Stomach (tissue), 9 donors: ENCODE results near the gene S100A7. TPM values are rescaled to one million over a fixed set of nuclear protein-coding genes. Genes with fewer than 3 reads are reported as not detected.

Experiments
- DNase-seq, 2 donors: peaks; one replicate each; pipeline versions ENCODE4 v3.0.0 to v3.0.0-alpha.2; 2013 to 2019
- H3K27ac ChIP-seq, 5 donors: fragments of 200-600 bp in 4 of 5; sonication (generic) in 4 of 5; one replicate each; pipeline ENCODE4 v1.5.1; 2013 to 2019; ENCODE audit warnings: mild to moderate bottlenecking in 1 of 5, moderate library complexity in 1 of 5
- H3K27me3 ChIP-seq, 3 donors: fragments of 200-600 bp; sonication (generic); one replicate each; pipeline ENCODE4 v1.5.1; 2017 to 2019; ENCODE audit warnings: mixed run types in 1 of 3
- H3K36me3 ChIP-seq, 4 donors: fragments of 200-600 bp; sonication (generic); 1 replicate in 3 of 4; 2 replicates in 1 of 4; pipeline ENCODE4 v1.5.1; 2016 to 2019
- H3K4me1 ChIP-seq, 4 donors: fragments of 200-600 bp; sonication (generic); one replicate each; pipeline ENCODE4 v1.5.1; 2016 to 2019
- H3K4me3 ChIP-seq, 4 donors: fragments of 200-600 bp; sonication (generic) in 3 of 4; one replicate each; pipeline ENCODE4 v1.5.1; 2016 to 2019; ENCODE audit warnings: mild to moderate bottlenecking in 1 of 4
- H3K9me3 ChIP-seq, 4 donors: fragments of 200-600 bp; sonication (generic); one replicate each; pipeline ENCODE4 v1.5.1; 2016 to 2019
- EP300 ChIP-seq: sonication (generic); formaldehyde crosslinking; IDR thresholded peaks from one replicate; pipeline ENCODE4 v1.6.1; 2017; ENCODE audit warnings: antibody characterized with exemption
- POLR2A ChIP-seq, 4 donors: fragments of 450-650 bp; IDR thresholded peaks; one replicate each; pipeline ENCODE4 v1.6.1; 2016; ENCODE audit warnings: antibody characterized with exemption in 4 of 4, control low read depth in 2 of 4, mild to moderate bottlenecking in 1 of 4, moderate library complexity in 1 of 4
- POLR2AphosphoS5 ChIP-seq, 3 donors: sonication (generic); formaldehyde crosslinking; IDR thresholded peaks; one replicate each; pipeline ENCODE4 v1.6.1; 2016; ENCODE audit warnings: antibody characterized with exemption in 3 of 3
- WGBS, 5 donors: extraction: QIAGEN DNeasy Blood & Tissue Kit in 3 of 5; methylation state at CpG; one replicate each; pipeline versions ENCODE4 v1.1.5 to v1.1.7; 2013 to 2018; 5-methylcytosine and 5-hydroxymethylcytosine counted together
- intact Hi-C: fragments of 100-400 bp; cut with DNase I; formaldehyde crosslinking; loops from one replicate; pipeline ENCODE4 v1.15.1; 2023; ENCODE audit warnings: low total_unique reads
- polyA plus RNA-seq, 3 donors: library from polyadenylated mRNA; stranded (reverse); fragments of 200-250 nt; gene quantifications; one replicate each; pipeline ENCODE4 v1.2.3, GENCODE V29; 2013
- total RNA-seq, 5 donors: library from RNA; depleted of rRNA; stranded (reverse); fragments of >200 nt; gene quantifications; one replicate each; pipeline versions ENCODE4 v1.1.0 to v1.2.3, GENCODE V29; 2014 to 2016
- TF ChIP-seq, protein P1 (sequence below), 7 experiments: fragments of 450-650 bp in 4 of 7; fragments of 200-600 bp in 3 of 7; sonication (generic) in 3 of 7; IDR thresholded peaks; one replicate each; pipeline ENCODE4 v1.5.1; 2016 to 2019; ENCODE audit warnings: antibody characterized with exemption in 7 of 7, control low read depth in 2 of 7, mild to moderate bottlenecking in 1 of 7
- donor health status: healthy with polysubstance abuse.
- donor health status: Bipolar disorder and iron deficiency.
- donor health status: healthy.

S100A7 gene
- total and polyA plus RNA-seq, 8 donors: 107 TPM; not detected in 7

DNA sequence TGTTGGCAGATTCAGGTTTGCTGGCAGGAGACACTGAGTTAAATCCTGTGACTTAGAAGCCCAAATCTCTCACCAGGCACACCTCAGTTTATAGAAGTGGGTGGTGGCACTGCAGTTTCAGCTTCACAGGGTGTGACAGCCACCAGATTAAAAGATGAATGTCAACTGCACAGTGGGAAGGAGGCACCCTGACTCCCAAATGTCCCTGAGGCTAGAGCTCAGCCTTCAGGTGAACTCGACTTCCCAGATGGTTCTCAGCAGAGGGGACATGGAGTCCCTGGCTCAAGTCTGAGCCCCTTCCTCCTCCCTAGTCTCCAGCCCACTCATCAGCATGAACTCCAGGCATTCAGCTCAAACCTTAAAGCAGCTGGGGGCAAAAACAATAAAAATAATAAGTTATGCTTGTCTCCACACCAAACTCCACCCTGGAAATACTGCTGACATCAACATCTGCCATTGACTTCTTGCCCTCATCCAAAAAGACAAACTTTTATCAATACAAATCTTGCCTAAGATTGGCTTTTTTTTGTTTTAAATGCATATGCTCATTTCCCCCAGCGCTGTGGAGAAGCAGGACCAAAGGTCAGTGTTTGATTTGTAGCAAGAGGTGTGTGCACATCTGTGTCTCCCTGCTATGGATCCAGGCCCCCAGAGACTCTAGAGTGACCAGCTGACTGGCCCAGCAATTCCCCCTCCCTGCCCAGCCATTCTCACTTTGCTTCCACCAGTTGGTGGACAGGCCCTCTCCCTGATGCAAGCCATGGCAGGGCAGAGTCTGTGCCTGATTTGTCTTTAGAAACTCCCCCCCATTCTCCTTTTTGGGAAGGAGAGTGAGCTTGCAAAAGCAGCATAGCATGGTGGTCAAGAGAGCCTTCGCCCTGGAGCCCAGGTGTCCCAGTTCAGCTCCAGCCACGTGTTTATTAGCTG is 18.5 kb upstream of the S100A7 start:
- Histone ChIP-seq H3K9me3 (no peaks in the 10 kb centered on the region), H3K36me3 (no peaks in the 10 kb centered on the region), H3K4me3 (no peak overlapping the region), H3K4me1 (no peaks in the 10 kb centered on the region), H3K27ac (no peak overlapping the region), H3K27me3 (peaks cover 0 to 40% (median 0%) of the 10 kb centered on the region in 3 donors)
- TF ChIP-seq POLR2A (IDR thresholded peaks at IDR 0.05): no peak
- TF ChIP-seq POLR2AphosphoS5 (IDR thresholded peaks at IDR 0.05): no peak
- no peak for TF ChIP-seq EP300
- TF ChIP-seq, protein P1, sequence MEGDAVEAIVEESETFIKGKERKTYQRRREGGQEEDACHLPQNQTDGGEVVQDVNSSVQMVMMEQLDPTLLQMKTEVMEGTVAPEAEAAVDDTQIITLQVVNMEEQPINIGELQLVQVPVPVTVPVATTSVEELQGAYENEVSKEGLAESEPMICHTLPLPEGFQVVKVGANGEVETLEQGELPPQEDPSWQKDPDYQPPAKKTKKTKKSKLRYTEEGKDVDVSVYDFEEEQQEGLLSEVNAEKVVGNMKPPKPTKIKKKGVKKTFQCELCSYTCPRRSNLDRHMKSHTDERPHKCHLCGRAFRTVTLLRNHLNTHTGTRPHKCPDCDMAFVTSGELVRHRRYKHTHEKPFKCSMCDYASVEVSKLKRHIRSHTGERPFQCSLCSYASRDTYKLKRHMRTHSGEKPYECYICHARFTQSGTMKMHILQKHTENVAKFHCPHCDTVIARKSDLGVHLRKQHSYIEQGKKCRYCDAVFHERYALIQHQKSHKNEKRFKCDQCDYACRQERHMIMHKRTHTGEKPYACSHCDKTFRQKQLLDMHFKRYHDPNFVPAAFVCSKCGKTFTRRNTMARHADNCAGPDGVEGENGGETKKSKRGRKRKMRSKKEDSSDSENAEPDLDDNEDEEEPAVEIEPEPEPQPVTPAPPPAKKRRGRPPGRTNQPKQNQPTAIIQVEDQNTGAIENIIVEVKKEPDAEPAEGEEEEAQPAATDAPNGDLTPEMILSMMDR (IDR thresholded peaks at IDR 0.05): no peak
- WGBS, 5 donors: 37 to 53% (median 43%) methylated on average over 4 of the region's 4 CpGs
- DNase-seq: no peak
- intact Hi-C loops: no loop called here

DNA sequence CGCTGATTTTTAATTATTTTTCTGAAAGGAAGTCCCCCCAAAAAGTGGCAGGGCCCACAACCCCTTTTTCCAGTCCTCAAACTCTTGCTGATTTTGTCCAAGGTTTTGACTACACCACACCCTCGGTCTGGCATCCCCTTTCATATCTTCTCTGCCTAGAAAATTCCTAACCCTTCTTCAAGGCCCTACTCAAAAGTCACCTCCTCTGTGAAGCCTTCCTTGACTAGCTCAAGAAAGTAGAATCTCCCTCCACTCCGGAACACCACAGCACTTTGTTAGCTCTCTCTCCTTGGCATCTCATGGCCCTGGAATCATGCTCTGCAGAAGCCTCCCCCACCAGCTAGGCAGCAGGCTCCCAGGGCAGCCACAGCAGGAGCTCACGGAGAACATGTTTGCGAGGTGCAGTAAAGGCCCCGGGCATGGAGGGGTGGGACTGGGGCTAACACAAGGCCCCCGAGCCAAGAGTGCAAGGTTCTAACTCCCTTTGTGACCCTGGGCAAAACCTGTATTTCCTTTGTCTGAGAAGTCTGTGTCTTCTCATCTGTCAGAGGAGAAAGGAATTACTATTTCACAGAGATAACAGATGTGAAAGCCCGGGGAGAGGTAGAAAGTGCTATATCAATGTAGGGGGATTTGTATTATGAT is 17.7 kb upstream of the S100A7 start:
- TF ChIP-seq, protein P1 (IDR thresholded peaks at IDR 0.05): no peak
- TF ChIP-seq POLR2AphosphoS5 (IDR thresholded peaks at IDR 0.05) (no peak), POLR2A (IDR thresholded peaks at IDR 0.05) (no peak), EP300 (no peak)
- Histone ChIP-seq H3K4me1 (no peaks in the 10 kb centered on the region), H3K9me3 (peaks cover 0 to 3% (median under 1%) of the 10 kb centered on the region in 4 donors), H3K27ac (no peak overlapping the region), H3K4me3 (no peak overlapping the region), H3K27me3 (peaks cover 0 to 32% (median 0%) of the 10 kb centered on the region in 3 donors), H3K36me3 (no peaks in the 10 kb centered on the region)
- 47 to 54% (median 50%) methylated on average over 7 to 8 of the region's 8 CpGs for WGBS, 5 donors
- DNase-seq: no peak
- intact Hi-C loops: no loop called here

DNA sequence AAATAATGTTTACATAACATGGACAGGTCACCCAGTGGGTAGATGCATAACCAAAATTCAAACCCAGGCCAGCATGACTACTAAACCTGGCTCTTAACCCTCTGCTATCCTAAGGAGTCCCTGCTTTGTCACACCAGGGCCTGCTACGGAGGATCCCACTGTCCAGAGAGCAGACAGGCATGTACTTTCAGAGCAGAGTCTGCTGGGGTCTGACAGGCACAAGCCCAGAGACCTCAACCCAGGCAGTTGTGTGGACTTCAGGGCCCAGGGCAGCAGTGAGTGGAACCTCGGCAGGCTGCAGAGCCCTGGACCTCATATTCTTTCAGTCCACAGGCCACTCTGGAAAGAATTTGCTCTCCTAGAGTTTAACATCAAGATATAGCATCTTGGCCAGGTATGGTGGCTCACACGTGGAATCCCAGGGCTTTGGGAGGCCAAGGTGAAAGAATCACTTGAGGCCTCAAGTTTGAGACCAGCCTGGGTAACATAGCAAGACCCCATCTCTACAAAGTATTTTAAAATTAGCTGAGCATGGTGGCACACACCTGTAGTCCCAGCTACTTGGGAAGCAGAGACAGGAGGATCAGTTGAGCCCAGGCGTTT is 16.1 kb upstream of the S100A7 start:
- WGBS, 5 donors: 82 to 91% (median 87%) methylated on average over 3 to 4 of the region's 4 CpGs
- Histone ChIP-seq H3K9me3 (peaks cover 0 to 18% (median 16%) of the 10 kb centered on the region in 4 donors), H3K36me3 (no peaks in the 10 kb centered on the region), H3K27me3 (peaks cover 0 to 22% (median 0%) of the 10 kb centered on the region in 3 donors), H3K4me1 (no peaks in the 10 kb centered on the region), H3K27ac (no peak overlapping the region), H3K4me3 (no peak overlapping the region)
- DNase-seq: no peak
- intact Hi-C loops: no loop called here
- TF ChIP-seq POLR2AphosphoS5 (IDR thresholded peaks at IDR 0.05): no peak
- no peak for TF ChIP-seq POLR2A (IDR thresholded peaks at IDR 0.05)
- no peak for TF ChIP-seq EP300
- TF ChIP-seq, protein P1 (IDR thresholded peaks at IDR 0.05): no peak

DNA sequence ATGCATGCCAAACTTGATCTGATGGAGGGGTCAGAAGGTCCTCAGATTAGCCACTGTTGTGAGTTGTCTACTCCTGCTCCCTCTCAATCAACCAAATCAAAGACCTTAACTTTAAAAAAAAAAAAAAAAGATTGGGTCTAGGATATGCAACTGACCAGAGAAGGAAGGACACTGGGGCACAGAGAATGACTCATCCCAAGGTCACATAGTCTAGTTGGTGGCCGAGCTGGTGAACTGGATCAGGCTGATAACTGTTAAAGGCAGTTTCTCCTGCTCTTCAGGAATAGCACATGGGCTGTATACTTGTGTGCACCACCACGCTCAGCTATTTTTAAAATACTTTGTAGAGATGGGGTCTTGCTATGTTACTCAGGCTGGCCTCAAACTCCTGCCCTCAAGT is 14.8 kb upstream of the S100A7 start:
- Histone ChIP-seq H3K4me1 (no peaks in the 10 kb centered on the region), H3K4me3 (no peak overlapping the region), H3K36me3 (no peaks in the 10 kb centered on the region), H3K9me3 (peaks cover 3 to 27% (median 24%) of the 10 kb centered on the region in 4 donors), H3K27ac (no peak overlapping the region), H3K27me3 (peaks cover 0 to 19% (median 0%) of the 10 kb centered on the region in 3 donors)
- 68 to 77% (median 70%) methylated on average over 2 of the region's 2 CpGs for WGBS, 5 donors
- no peak for TF ChIP-seq POLR2AphosphoS5 (IDR thresholded peaks at IDR 0.05)
- TF ChIP-seq, protein P1 (IDR thresholded peaks at IDR 0.05): no peak
- TF ChIP-seq EP300: no peak
- TF ChIP-seq POLR2A (IDR thresholded peaks at IDR 0.05): no peak
- DNase-seq: no peak
- intact Hi-C loops: no loop called here
